ENCODE measurements around the gene BCL7A.
"Not testable (repeated sequence)": the region's sequence is repeated elsewhere in the genome, so short reads cannot be mapped to it uniquely, and the experiment has no call there.

The BCL7A gene

DNA sequence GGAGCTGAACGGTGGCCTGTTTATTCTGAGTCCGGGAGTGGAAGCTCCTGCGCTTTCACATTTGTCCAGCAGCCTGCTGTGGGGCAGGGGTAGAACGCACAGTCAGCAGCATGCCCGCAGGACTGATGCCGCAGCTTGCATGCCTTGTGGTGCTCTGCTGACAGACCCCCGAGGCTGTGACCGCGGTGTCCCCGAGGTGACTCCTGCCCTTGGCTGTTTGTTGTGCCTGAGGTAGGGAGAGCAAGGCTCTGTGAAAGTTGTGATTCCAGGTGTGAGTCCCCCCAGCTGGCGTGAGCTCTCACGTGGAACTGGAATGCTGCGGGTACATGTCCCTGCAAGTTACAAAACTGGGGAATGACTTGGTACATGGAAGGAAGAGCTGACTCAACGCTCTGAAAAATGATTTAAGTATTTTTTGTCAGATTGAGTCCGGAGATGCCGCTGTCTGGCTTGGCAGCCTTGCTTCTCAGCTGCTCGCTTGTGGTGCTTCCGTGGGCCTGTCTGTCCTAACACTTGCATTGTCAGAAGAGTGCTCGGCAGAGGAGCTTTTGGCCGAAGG lies 75.0 kb downstream of the BCL7A start:
- no peak for DNase-seq

DNA sequence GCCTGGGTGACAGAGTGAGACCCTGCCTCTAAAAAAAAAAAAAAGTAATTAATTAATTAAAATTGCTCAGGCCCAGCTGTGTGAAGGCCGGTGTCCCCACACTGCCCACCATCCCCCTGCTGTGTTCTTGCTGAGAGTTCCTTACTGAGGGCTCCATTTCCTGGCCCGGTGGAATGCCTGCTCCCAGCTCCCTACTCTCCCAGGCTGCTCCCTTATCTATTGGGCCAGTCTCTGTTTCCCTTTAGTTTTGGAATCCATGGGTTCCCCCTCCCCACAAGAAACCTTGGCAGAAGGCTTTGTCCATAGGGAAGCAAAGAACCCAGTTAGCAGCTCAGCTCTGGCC lies 75.9 kb downstream of the BCL7A start:
- DNase-seq: no peak

DNA sequence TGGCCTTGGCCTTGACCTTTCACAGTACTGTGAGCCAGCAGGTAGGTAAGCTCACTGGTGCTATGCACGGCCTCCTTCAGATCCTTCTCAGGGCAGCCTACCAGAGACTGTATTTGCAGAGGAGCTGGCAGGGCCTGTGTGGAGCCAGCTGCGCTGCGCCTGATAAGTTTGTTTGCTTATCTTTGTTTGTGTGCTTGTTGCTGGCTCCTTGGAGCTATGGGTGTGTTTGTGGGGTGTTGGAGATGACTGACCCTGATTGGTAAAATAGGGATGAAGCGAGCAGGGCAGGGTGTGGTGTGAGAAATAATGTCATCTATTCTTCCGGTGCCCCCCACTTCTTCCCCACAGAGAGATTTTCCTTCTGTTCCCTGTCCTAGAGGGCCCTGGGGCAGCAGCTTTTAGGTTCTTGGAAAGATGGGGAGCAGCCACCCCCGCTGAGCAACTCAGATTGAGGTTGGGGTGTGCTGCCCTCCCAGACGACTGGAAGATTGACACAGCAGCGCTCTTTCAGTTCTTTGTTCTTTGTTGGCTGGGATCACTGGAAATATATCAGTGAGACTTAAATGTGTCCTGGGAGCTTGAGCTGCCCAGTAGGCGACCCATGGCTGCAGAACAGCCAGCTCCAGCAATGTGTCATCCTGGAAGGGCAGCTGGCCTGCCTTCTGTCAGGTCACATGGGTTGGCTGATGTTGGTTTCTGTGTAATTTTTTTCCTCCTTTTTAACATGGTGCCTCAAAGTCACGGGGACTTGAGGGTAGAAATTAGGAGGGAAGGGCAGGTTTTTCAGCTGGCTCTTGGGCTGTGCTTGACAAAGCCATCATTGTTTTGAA lies 76.5 kb downstream of the BCL7A start:
- no peak for DNase-seq

DNA sequence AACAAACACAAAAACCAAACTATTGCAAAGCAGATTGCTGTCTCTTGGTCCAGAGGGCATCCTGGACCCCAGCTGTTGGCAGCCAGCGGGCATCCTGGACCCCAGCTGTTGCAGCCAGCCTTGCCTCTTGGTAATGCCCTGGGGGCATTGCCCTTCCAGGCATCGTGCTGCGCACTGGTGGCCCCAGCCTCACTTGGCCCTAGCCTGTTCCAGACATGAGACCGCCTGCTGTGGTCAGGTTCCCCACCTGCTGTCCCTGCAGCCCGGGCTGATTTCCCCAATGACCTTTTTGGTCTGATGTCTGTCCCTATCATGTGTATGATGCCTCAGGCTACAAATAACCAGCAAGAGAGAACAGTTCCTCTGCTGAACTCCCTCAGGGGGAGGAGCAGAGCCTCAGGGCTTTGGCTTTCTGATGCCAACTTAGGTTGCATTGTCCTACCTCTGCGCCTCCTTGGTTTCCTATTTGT lies 77.6 kb downstream of the BCL7A start:
- no peak for DNase-seq

DNA sequence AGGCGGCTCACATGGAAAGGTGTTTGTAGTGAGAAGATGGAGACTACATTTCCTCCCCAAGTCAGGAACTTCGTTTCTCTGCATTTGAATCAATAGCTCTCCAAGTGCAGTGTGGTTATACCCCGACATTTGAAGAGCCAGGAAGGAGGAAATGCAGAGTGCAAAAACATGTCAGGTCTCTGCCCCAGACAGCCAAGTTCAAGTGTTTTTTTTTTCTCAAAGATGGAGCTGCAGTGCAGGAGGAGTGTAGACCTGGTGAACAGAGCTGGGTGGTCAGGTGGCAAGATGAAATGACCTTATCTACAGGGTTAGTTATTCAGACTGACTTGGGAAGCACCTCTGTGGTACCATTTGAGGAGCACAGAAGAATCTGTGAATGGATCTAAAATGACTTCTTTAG lies 78.2 kb downstream of the BCL7A start:
- DNase-seq: no peak

DNA sequence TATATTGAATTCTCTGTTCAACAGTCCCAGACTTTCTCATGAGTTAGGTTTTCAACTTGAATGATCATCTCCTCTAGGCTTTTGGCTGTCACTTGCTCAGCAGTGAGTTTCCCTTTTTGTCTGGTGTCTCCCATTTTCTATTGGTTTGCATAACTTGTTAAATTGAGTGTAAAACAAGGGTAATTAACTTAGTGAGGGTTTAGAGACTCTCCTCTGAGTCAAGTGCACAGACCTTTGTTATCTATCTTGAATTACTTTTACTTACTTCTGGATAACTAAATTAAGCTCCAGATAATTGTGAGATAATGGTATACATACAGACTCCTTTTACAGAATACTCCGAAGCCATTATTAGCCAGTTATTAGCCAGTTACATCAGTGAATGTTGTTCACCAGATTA lies 78.9 kb downstream of the BCL7A start:
- DNase-seq: no peak

DNA sequence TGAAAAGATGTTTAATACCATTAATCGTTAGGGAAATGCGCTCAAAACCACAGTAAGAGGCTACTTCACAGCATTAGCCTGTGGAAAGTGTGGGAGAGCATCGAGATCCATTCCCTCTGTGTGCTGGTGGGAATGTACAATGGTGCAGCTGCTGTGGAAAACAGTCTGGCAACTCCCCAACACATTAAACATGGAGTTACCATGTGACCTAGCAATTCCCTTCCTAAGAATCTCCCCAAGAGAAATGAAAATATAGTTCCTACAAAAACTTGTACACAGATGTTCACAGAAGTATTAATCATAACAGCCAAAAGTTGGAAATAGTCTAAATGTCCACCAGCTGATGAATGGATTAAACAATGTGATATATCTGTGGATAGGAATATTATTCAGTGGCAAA lies 80.6 kb downstream of the BCL7A start:
- no peak for DNase-seq

DNA sequence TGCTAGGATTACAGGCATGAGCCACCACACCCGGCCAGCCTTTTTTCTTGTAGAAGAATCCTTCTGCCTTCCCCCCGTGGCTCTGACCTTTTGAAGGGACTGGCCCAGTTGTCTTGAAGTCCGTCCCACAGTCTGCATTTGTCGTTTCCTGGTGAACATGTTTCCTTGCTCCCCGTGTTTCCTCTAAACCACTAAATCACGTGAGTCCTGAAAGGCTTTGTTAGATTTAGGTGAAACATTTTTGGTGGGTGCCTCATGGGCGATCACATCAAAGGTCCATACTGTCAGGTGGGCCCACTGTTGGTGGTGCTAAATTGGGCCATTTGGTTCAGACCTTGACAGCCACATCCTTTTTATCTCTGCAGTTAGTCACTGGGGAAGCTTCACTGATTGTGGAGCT lies 83.2 kb downstream of the BCL7A start:
- no peak for DNase-seq

DNA sequence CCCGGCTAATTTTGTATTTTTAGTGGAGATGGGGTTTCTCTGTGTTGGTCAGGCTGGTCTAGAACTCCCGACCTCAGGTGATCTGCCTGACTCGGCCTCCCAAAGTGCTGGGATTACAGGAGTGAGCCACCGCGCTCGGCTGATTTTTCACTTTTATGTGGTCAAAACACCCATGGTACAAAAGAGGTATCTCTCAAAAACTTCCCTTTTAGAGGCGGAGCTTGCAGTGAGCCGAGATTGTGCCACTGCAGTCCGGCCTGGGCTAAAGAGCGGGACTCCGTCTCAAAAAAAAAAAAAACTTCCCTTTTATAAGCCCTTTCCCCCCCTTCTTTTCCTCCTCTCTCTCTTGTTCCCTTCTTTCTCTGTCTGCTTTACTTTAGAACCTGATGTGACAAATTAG lies 83.8 kb downstream of the BCL7A start:
- DNase-seq: not testable (repeated sequence)

DNA sequence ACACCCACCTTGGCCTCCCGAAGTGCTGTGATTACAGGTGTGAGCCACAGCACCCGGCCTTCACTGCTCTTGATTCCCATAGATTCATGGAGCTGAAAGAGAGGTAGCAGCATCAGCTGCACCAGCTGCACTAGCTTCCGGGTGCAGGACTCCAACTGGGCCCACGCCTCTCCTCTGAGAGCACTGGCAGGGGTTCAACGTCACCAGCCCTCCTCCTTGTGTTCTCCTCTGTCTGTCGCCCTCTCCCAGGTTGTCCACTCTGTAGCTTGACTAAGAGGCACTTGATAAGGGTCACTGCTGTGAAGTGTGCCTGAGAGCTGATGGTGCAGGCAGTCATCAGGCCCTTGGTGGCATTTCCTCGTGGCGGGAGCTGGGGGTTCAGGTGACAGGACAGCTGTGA lies 85.2 kb downstream of the BCL7A start:
- DNase-seq: no peak

DNA sequence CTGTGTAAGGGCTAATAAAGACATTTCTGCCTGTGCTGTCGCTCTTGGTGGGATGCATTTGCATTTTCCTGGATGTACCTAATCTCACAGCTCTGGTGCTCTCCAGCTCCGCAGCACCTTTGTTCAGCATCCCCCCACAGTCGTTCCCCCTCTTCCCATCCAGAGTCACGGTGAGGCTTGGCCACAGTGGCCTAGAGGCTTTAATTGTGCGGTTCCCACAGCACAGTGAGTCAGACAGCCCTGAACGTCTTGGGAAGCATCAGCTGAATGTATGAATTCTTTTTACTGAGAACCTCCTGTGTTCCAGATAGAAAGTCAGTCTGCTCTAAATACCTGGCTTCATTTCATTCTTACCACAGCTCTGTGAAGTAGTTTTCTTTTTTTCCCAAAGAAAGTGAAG lies 85.6 kb downstream of the BCL7A start:
- no peak for DNase-seq

DNA sequence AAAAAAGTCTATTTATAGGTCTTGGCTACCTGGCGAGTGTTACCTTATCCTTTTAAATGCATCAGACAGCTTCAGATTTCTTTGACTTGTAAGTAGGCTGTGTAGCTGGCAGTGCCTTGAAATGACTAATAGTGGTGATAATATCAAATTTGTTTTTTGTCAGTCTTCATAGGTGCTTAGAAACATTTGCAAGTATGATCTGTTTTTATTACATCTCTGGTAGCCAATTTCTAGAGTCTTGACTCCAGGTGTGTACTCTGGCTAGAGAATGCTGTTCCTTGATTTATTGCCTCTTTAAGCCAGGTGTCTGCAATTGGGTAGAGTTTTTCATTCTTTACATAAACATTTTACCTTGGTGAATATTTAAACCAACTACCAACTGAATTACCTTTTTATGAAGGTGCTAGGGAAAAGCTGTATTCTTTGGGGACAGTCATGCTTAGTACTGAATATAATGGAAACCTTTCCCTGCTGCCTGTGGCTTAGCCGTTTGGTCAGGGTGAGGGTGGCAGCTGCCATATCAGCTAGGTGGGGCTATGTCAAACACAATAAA lies 89.5 kb downstream of the BCL7A start:
- no peak for DNase-seq
